Measurements from ENCODE around the gene CACNA1D.
"Not testable (repeated sequence)": the region's sequence is repeated elsewhere in the genome, so short reads cannot be mapped to it uniquely, and the experiment has no call there.

Gene CACNA1D

DNA sequence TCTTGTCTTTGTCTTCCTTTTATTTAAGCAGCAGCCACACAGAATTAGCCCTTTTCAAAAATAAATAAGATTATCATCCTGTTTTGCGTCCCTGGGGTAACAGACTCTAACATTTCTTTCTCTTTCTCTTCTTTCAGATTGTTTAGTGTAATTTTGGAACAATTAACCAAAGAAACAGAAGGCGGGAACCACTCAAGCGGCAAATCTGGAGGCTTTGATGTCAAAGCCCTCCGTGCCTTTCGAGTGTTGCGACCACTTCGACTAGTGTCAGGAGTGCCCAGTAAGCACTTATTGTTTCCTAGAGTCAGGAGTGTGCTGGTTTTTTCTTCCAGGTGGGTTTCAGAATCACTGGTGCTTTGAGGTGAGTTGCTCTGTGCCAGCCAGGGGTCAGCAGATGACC lies 165.6 kb downstream of the CACNA1D start:
- H3K4me1 ChIP-seq (ENCODE audit: control insufficient read depth in 2 of 2, insufficient read depth in 2 of 2, low read length in 2 of 2), result peaks cover 0 to 2% of the 10 kb centered on the region in 2 donors
- no peak overlapping the region for H3K9ac ChIP-seq (ENCODE audit: low read depth in 1 of 2, low read length in 2 of 2)
- H3K9me3 ChIP-seq (ENCODE audit: control insufficient read depth in 2 of 2, low read length in 2 of 2), result peaks cover 0 to 1% of the 10 kb centered on the region in 2 donors
- no peaks in the 10 kb centered on the region for H3K36me3 ChIP-seq (ENCODE audit: control insufficient read depth in 2 of 2, insufficient read depth in 2 of 2, low read length in 2 of 2)
- H3K27ac ChIP-seq (ENCODE audit: low read depth in 2 of 2, low read length in 2 of 2), result no peak overlapping the region
- no peaks in the 10 kb centered on the region for H3K27me3 ChIP-seq (ENCODE audit: control insufficient read depth in 2 of 2, insufficient read depth in 2 of 2, low read length in 2 of 2)
- no peak overlapping the region for H3K4me3 ChIP-seq (ENCODE audit: low read length in 2 of 2)

DNA sequence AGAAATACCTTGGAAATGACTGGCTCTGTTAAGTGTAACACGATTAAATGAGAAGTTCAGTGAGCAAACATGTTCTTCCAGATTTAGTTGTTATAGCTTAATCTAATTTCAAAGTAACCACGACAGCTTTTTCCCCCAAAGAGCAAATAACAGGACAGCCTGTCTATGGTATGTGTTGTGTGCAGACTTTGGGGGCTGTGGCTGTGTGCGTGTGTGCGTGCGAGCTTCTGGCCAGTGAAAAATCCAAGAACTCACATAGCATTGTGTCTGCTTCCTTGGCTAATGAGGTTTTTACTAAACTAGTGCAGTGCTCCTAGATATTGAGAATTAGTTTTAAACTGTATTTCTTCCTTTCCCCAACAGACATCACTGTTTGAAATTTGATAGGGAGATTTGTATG lies 167.1 kb downstream of the CACNA1D start:
- no peak overlapping the region for H3K27ac ChIP-seq (ENCODE audit: low read depth in 2 of 2, low read length in 2 of 2)
- H3K27me3 ChIP-seq (ENCODE audit: control insufficient read depth in 2 of 2, insufficient read depth in 2 of 2, low read length in 2 of 2), result no peaks in the 10 kb centered on the region
- H3K36me3 ChIP-seq (ENCODE audit: control insufficient read depth in 2 of 2, insufficient read depth in 2 of 2, low read length in 2 of 2), result no peaks in the 10 kb centered on the region
- no peak overlapping the region for H3K9ac ChIP-seq (ENCODE audit: low read depth in 1 of 2, low read length in 2 of 2)
- no peak overlapping the region for H3K4me3 ChIP-seq (ENCODE audit: low read length in 2 of 2)
- peaks cover 0 to 2% of the 10 kb centered on the region in 2 donors for H3K4me1 ChIP-seq (ENCODE audit: control insufficient read depth in 2 of 2, insufficient read depth in 2 of 2, low read length in 2 of 2)
- peaks cover 0 to 1% of the 10 kb centered on the region in 2 donors for H3K9me3 ChIP-seq (ENCODE audit: control insufficient read depth in 2 of 2, low read length in 2 of 2)

GRCh38 chr3:53664812-53665211 lies 170.4 kb downstream of the CACNA1D start:
- not testable (repeated sequence) for H3K9ac ChIP-seq (ENCODE audit: low read depth in 1 of 2, low read length in 2 of 2); H3K9me3 ChIP-seq (ENCODE audit: control insufficient read depth in 2 of 2, low read length in 2 of 2); H3K4me1 ChIP-seq (ENCODE audit: control insufficient read depth in 2 of 2, insufficient read depth in 2 of 2, low read length in 2 of 2); H3K36me3 ChIP-seq (ENCODE audit: control insufficient read depth in 2 of 2, insufficient read depth in 2 of 2, low read length in 2 of 2); H3K27ac ChIP-seq (ENCODE audit: low read depth in 2 of 2, low read length in 2 of 2); H3K4me3 ChIP-seq (ENCODE audit: low read length in 2 of 2); H3K27me3 ChIP-seq (ENCODE audit: control insufficient read depth in 2 of 2, insufficient read depth in 2 of 2, low read length in 2 of 2)

- H3K27me3 ChIP-seq (ENCODE audit: control insufficient read depth in 2 of 2, insufficient read depth in 2 of 2, low read length in 2 of 2), result no peaks in the 10 kb centered on the region
- H3K4me3 ChIP-seq (ENCODE audit: low read length in 2 of 2), result no peak overlapping the region
- no peak overlapping the region for H3K27ac ChIP-seq (ENCODE audit: low read depth in 2 of 2, low read length in 2 of 2)
- no peak overlapping the region for H3K9ac ChIP-seq (ENCODE audit: low read depth in 1 of 2, low read length in 2 of 2)
- no peaks in the 10 kb centered on the region for H3K36me3 ChIP-seq (ENCODE audit: control insufficient read depth in 2 of 2, insufficient read depth in 2 of 2, low read length in 2 of 2)
- peaks cover 0 to 1% of the 10 kb centered on the region in 2 donors for H3K9me3 ChIP-seq (ENCODE audit: control insufficient read depth in 2 of 2, low read length in 2 of 2)
- H3K4me1 ChIP-seq (ENCODE audit: control insufficient read depth in 2 of 2, insufficient read depth in 2 of 2, low read length in 2 of 2), result no peaks in the 10 kb centered on the region
Observed at GRCh38 chr3:53665608-53666425, 171.4 kb downstream of the CACNA1D start.

- Histone ChIP-seq H3K27ac (ENCODE audit: low read depth in 2 of 2, low read length in 2 of 2) (no peak overlapping the region), H3K36me3 (ENCODE audit: control insufficient read depth in 2 of 2, insufficient read depth in 2 of 2, low read length in 2 of 2) (no peaks in the 10 kb centered on the region), H3K27me3 (ENCODE audit: control insufficient read depth in 2 of 2, insufficient read depth in 2 of 2, low read length in 2 of 2) (no peaks in the 10 kb centered on the region), H3K9ac (ENCODE audit: low read depth in 1 of 2, low read length in 2 of 2) (no peak overlapping the region), H3K4me3 (ENCODE audit: low read length in 2 of 2) (no peak overlapping the region), H3K4me1 (ENCODE audit: control insufficient read depth in 2 of 2, insufficient read depth in 2 of 2, low read length in 2 of 2) (no peaks in the 10 kb centered on the region), H3K9me3 (ENCODE audit: control insufficient read depth in 2 of 2, low read length in 2 of 2) (no peaks in the 10 kb centered on the region)
Observed at GRCh38 chr3:53668872-53669271, 174.5 kb downstream of the CACNA1D start.

- no peak overlapping the region for H3K4me3 ChIP-seq (ENCODE audit: low read length in 2 of 2)
- H3K27me3 ChIP-seq (ENCODE audit: control insufficient read depth in 2 of 2, insufficient read depth in 2 of 2, low read length in 2 of 2), result no peaks in the 10 kb centered on the region
- H3K27ac ChIP-seq (ENCODE audit: low read depth in 2 of 2, low read length in 2 of 2), result no peak overlapping the region
- H3K4me1 ChIP-seq (ENCODE audit: control insufficient read depth in 2 of 2, insufficient read depth in 2 of 2, low read length in 2 of 2), result no peaks in the 10 kb centered on the region
- H3K9ac ChIP-seq (ENCODE audit: low read depth in 1 of 2, low read length in 2 of 2), result no peak overlapping the region
- no peaks in the 10 kb centered on the region for H3K36me3 ChIP-seq (ENCODE audit: control insufficient read depth in 2 of 2, insufficient read depth in 2 of 2, low read length in 2 of 2)
- no peaks in the 10 kb centered on the region for H3K9me3 ChIP-seq (ENCODE audit: control insufficient read depth in 2 of 2, low read length in 2 of 2)
Observed at GRCh38 chr3:53670721-53671120, 176.3 kb downstream of the CACNA1D start.

DNA sequence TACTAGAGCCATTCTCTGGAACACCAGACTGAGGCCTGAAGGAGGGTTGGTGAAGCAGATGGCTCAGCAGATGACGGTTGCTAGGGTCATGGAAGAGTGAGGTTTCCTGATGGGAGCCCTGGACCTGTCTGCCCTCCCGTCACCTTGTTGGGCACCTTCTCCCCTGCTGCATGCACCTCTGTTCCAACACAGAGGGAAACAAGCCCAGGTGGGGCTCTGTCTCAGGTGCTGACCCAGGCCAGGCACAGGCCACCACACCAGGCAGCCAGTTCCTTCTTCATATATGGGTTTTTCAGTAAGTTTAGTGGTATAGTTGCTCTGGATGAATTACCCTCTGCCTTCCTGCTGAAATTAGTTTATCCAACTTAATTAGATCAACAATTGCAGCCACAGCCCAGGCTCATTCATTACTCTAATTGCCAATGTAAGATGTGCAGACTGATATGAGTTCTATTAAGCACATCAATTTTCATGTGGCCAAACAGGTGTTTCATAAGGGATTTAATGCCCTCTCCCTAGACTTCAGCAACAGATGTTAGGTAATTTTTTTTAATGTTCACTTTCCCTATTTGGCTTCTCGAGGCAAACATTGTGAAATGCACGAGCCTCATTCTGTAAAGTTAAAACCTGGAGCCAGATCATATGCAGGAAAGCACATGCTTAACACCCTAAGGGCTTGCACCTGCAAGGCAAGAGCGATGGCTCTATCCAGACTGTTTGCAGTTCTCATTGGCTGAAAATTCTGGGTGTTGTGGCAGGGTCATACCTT lies 177.0 kb downstream of the CACNA1D start:
- Histone ChIP-seq H3K4me1 (ENCODE audit: control insufficient read depth in 2 of 2, insufficient read depth in 2 of 2, low read length in 2 of 2) (no peaks in the 10 kb centered on the region), H3K9ac (ENCODE audit: low read depth in 1 of 2, low read length in 2 of 2) (no peak overlapping the region), H3K9me3 (ENCODE audit: control insufficient read depth in 2 of 2, low read length in 2 of 2) (no peaks in the 10 kb centered on the region), H3K36me3 (ENCODE audit: control insufficient read depth in 2 of 2, insufficient read depth in 2 of 2, low read length in 2 of 2) (no peaks in the 10 kb centered on the region), H3K27ac (ENCODE audit: low read depth in 2 of 2, low read length in 2 of 2) (no peak overlapping the region), H3K4me3 (ENCODE audit: low read length in 2 of 2) (no peak overlapping the region), H3K27me3 (ENCODE audit: control insufficient read depth in 2 of 2, insufficient read depth in 2 of 2, low read length in 2 of 2) (no peaks in the 10 kb centered on the region)

GRCh38 chr3:53671961-53672299 lies 177.5 kb downstream of the CACNA1D start:
- Histone ChIP-seq H3K9ac (ENCODE audit: low read depth in 1 of 2, low read length in 2 of 2) (no peak overlapping the region), H3K27ac (ENCODE audit: low read depth in 2 of 2, low read length in 2 of 2) (no peak overlapping the region), H3K9me3 (ENCODE audit: control insufficient read depth in 2 of 2, low read length in 2 of 2) (no peaks in the 10 kb centered on the region), H3K4me3 (ENCODE audit: low read length in 2 of 2) (no peak overlapping the region), H3K36me3 (ENCODE audit: control insufficient read depth in 2 of 2, insufficient read depth in 2 of 2, low read length in 2 of 2) (no peaks in the 10 kb centered on the region), H3K4me1 (ENCODE audit: control insufficient read depth in 2 of 2, insufficient read depth in 2 of 2, low read length in 2 of 2) (no peaks in the 10 kb centered on the region), H3K27me3 (ENCODE audit: control insufficient read depth in 2 of 2, insufficient read depth in 2 of 2, low read length in 2 of 2) (no peaks in the 10 kb centered on the region)

- no peaks in the 10 kb centered on the region for H3K27me3 ChIP-seq (ENCODE audit: control insufficient read depth in 2 of 2, insufficient read depth in 2 of 2, low read length in 2 of 2)
- H3K4me1 ChIP-seq (ENCODE audit: control insufficient read depth in 2 of 2, insufficient read depth in 2 of 2, low read length in 2 of 2), result no peaks in the 10 kb centered on the region
- no peak overlapping the region for H3K4me3 ChIP-seq (ENCODE audit: low read length in 2 of 2)
- H3K36me3 ChIP-seq (ENCODE audit: control insufficient read depth in 2 of 2, insufficient read depth in 2 of 2, low read length in 2 of 2), result no peaks in the 10 kb centered on the region
- H3K9ac ChIP-seq (ENCODE audit: low read depth in 1 of 2, low read length in 2 of 2), result no peak overlapping the region
- H3K27ac ChIP-seq (ENCODE audit: low read depth in 2 of 2, low read length in 2 of 2), result no peak overlapping the region
- no peaks in the 10 kb centered on the region for H3K9me3 ChIP-seq (ENCODE audit: control insufficient read depth in 2 of 2, low read length in 2 of 2)
Observed at GRCh38 chr3:53672981-53673380, 178.6 kb downstream of the CACNA1D start.

DNA sequence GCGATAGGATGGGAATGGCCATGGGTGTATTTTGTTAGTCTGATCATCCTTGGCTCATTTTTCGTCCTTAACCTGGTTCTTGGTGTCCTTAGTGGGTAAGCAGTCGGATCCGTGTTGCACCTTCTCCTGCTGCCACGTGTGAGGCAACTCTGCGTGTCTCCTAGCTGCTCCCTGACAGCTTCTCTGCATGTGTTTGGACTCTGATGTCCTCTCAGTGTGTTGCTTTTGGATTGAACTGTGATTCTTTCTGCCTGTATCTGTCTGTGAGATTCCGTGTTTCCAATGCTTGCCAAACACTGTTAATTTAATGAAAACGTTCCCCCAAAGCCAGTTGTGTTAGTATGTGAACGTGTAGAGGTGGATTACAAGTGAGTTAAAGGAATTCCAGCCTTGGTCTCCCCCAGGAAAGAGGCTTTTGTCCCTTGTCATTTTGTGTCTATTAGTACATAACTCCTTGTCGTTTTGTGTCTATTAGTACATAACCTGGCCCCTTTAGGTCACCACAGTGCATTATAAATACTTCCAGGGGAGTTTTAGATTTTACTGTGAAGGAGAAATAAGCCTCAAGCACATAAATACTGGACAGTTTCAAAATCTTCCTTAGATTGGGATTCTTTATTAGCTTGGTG lies 179.4 kb downstream of the CACNA1D start:
- no peak overlapping the region for H3K27ac ChIP-seq (ENCODE audit: low read depth in 2 of 2, low read length in 2 of 2)
- H3K9me3 ChIP-seq (ENCODE audit: control insufficient read depth in 2 of 2, low read length in 2 of 2), result no peaks in the 10 kb centered on the region
- no peaks in the 10 kb centered on the region for H3K4me1 ChIP-seq (ENCODE audit: control insufficient read depth in 2 of 2, insufficient read depth in 2 of 2, low read length in 2 of 2)
- H3K27me3 ChIP-seq (ENCODE audit: control insufficient read depth in 2 of 2, insufficient read depth in 2 of 2, low read length in 2 of 2), result no peaks in the 10 kb centered on the region
- no peaks in the 10 kb centered on the region for H3K36me3 ChIP-seq (ENCODE audit: control insufficient read depth in 2 of 2, insufficient read depth in 2 of 2, low read length in 2 of 2)
- H3K4me3 ChIP-seq (ENCODE audit: low read length in 2 of 2), result no peak overlapping the region
- H3K9ac ChIP-seq (ENCODE audit: low read depth in 1 of 2, low read length in 2 of 2), result no peak overlapping the region
